GM23338 (cell line): ENCODE data around the gene SLC4A5.

ENCODE experiments used
- EZH2 ChIP-seq: fragments of 200-600 bp; sonication (generic); IDR thresholded peaks from one replicate; pipeline ENCODE4 v1.8.0; 2017; ENCODE audit warnings: antibody characterized with exemption, mild to moderate bottlenecking, low read depth; ENCODE audit not compliant: unreplicated experiment
- POLR2AphosphoS5 ChIP-seq: IDR thresholded peaks from 2 replicates; pipeline ENCODE4 v1.6.1; 2016; ENCODE audit warnings: antibody characterized with exemption, low read depth
- TF ChIP-seq, protein P1 (sequence below), 2 experiments: fragments of 200-600 bp in 1 of 2; sonication (generic) in 1 of 2; conservative IDR thresholded peaks; 2 replicates each; pipeline versions ENCODE4 v1.5.1 to v1.6.1; 2016 to 2017; ENCODE audit warnings: antibody characterized with exemption in 2 of 2, low read depth in 2 of 2, mild to moderate bottlenecking in 2 of 2, moderate library complexity in 1 of 2
- TF ChIP-seq, protein P2 (sequence below): IDR thresholded peaks from one replicate; pipeline ENCODE4 v1.6.1; 2018; ENCODE audit warnings: antibody characterized with exemption; ENCODE audit not compliant: unreplicated experiment

DNA sequence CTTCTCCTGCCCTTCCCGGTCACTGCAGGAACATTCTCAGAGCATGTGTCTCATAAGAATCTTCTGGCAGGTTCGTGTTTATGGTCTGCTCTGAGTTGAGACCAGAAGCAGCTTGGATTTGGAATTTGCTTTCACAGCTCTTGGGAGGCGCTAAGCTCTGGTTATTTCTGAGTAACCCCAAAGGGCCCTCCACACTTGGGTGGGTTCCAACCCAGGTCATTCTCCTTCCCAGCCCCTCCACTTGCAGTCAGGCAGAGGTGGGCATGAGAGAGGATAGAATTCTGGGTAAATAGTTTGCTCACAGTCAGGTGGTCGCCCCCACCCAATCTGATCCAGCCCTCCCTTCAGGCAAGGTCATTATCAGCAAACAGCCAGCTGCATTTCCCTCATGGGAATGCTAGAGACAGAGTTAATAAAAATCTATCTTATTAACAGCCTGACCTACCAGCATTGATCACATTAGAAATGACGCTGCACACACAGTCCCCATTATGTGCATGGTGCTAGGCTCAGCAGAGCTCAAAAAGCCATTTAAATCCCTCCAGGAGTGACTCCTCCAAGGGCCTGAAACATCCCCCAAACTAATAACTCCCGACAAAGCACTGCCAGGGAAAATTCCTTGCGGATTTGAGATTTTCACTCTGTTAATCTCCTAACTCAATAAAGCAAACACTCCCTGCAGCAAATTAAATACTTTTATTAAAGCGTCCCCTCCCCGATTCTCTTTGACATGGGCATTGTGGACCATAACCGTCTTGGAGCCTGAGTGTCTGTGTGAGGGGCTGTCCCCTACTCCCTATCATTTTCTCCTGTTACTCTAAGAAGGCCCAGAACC, 61.9 kb downstream of the SLC4A5 start:
- TF ChIP-seq, protein P1, sequence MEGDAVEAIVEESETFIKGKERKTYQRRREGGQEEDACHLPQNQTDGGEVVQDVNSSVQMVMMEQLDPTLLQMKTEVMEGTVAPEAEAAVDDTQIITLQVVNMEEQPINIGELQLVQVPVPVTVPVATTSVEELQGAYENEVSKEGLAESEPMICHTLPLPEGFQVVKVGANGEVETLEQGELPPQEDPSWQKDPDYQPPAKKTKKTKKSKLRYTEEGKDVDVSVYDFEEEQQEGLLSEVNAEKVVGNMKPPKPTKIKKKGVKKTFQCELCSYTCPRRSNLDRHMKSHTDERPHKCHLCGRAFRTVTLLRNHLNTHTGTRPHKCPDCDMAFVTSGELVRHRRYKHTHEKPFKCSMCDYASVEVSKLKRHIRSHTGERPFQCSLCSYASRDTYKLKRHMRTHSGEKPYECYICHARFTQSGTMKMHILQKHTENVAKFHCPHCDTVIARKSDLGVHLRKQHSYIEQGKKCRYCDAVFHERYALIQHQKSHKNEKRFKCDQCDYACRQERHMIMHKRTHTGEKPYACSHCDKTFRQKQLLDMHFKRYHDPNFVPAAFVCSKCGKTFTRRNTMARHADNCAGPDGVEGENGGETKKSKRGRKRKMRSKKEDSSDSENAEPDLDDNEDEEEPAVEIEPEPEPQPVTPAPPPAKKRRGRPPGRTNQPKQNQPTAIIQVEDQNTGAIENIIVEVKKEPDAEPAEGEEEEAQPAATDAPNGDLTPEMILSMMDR (conservative IDR thresholded peaks at IDR 0.05; ENCODE audit: low read depth in 2 of 2): no peak
- TF ChIP-seq EZH2 (no peak), POLR2AphosphoS5 (no peak)
- TF ChIP-seq, protein P2, sequence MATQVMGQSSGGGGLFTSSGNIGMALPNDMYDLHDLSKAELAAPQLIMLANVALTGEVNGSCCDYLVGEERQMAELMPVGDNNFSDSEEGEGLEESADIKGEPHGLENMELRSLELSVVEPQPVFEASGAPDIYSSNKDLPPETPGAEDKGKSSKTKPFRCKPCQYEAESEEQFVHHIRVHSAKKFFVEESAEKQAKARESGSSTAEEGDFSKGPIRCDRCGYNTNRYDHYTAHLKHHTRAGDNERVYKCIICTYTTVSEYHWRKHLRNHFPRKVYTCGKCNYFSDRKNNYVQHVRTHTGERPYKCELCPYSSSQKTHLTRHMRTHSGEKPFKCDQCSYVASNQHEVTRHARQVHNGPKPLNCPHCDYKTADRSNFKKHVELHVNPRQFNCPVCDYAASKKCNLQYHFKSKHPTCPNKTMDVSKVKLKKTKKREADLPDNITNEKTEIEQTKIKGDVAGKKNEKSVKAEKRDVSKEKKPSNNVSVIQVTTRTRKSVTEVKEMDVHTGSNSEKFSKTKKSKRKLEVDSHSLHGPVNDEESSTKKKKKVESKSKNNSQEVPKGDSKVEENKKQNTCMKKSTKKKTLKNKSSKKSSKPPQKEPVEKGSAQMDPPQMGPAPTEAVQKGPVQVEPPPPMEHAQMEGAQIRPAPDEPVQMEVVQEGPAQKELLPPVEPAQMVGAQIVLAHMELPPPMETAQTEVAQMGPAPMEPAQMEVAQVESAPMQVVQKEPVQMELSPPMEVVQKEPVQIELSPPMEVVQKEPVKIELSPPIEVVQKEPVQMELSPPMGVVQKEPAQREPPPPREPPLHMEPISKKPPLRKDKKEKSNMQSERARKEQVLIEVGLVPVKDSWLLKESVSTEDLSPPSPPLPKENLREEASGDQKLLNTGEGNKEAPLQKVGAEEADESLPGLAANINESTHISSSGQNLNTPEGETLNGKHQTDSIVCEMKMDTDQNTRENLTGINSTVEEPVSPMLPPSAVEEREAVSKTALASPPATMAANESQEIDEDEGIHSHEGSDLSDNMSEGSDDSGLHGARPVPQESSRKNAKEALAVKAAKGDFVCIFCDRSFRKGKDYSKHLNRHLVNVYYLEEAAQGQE: no peak
